Smooth muscle cell (in vitro differentiated cells): Measurements from ENCODE around the gene PRDM16. TPM values are rescaled to one million over a fixed set of nuclear protein-coding genes. Genes with fewer than 3 reads are reported as not detected.
"Not testable (repeated sequence)": the region's sequence is repeated elsewhere in the genome, so short reads cannot be mapped to it uniquely, and the experiment has no call there.

Experiments
- DNase-seq: peaks from one replicate; lab custom pipeline; 2025; ENCODE audit not compliant: unreplicated experiment; lab: John Stamatoyannopoulos, UW
- H2AFZ ChIP-seq: fragments of 200-600 bp; sonication (generic); 2 replicates; pipeline ENCODE4 v1.6.0; 2016; ENCODE audit warnings: antibody characterized with exemption, low read depth, mild to moderate bottlenecking
- H3F3A ChIP-seq: fragments of 200-600 bp; sonication (generic); 2 replicates; pipeline ENCODE4 v1.6.0; 2017; ENCODE audit warnings: antibody characterized with exemption, low read depth
- H3K27ac ChIP-seq: fragments of 200-600 bp; sonication (generic); 2 replicates; pipeline ENCODE4 v1.5.1; 2016; ENCODE audit warnings: low read depth, mild to moderate bottlenecking
- H3K27me3 ChIP-seq: fragments of 200-600 bp; sonication (generic); 2 replicates; pipeline ENCODE4 v1.6.1; 2016; ENCODE audit warnings: low read depth, mild to moderate bottlenecking
- H3K36me3 ChIP-seq: fragments of 200-600 bp; sonication (generic); 2 replicates; pipeline ENCODE4 v1.5.1; 2016; ENCODE audit warnings: low read depth
- H3K4me1 ChIP-seq: fragments of 200-600 bp; sonication (generic); 2 replicates; pipeline ENCODE4 v1.5.1; 2016; ENCODE audit warnings: low read depth
- H3K4me2 ChIP-seq: fragments of 200-600 bp; sonication (generic); 2 replicates; pipeline ENCODE4 v1.6.0; 2016; ENCODE audit warnings: mild to moderate bottlenecking
- H3K4me3 ChIP-seq: fragments of 200-600 bp; sonication (generic); 2 replicates; pipeline ENCODE4 v1.5.1; 2016; ENCODE audit warnings: mild to moderate bottlenecking
- H3K79me2 ChIP-seq: fragments of 200-600 bp; sonication (generic); 2 replicates; pipeline ENCODE4 v1.6.0; 2016; ENCODE audit warnings: low read depth, mild to moderate bottlenecking
- H3K9ac ChIP-seq: fragments of 200-600 bp; sonication (generic); 2 replicates; pipeline ENCODE4 v1.6.0; 2016; ENCODE audit warnings: low read depth
- H3K9me3 ChIP-seq: fragments of 200-600 bp; sonication (generic); replicated peaks from 2 replicates; pipeline ENCODE4 v1.5.1; 2016; ENCODE audit warnings: low read depth
- H4K20me1 ChIP-seq: fragments of 200-600 bp; sonication (generic); 2 replicates; pipeline ENCODE4 v1.6.0; 2016; ENCODE audit warnings: low read depth
- WGBS: methylation state at CpG from one replicate; pipeline ENCODE4 v1.1.7; 2016; ENCODE audit warnings: low lambda C conversion rate; 5-methylcytosine and 5-hydroxymethylcytosine counted together
- polyA plus RNA-seq: library from polyadenylated mRNA; unstranded; fragments of >200 nt; fragmentation: Nextera tagmentation; extraction: Ambion mirVana; gene quantifications from 2 replicates; pipeline ENCODE4 v1.2.1, GENCODE V29; 2016
- total RNA-seq: library from RNA; depleted of rRNA; stranded (reverse); fragments of >200 nt; gene quantifications from 2 replicates; pipeline ENCODE4 v1.2.3, GENCODE V29; 2014
- TF ChIP-seq, protein P1 (sequence below): fragments of 200-600 bp; sonication (generic); IDR thresholded peaks from 2 replicates; pipeline ENCODE4 v1.5.1; 2017; ENCODE audit warnings: borderline replicate concordance, mild to moderate bottlenecking, antibody characterized with exemption; ENCODE audit not compliant: insufficient read depth, poor library complexity, severe bottlenecking

The PRDM16 gene
- total and polyA plus RNA-seq, 2 experiments from 2014 or later: 0.72 to 1.3 TPM

GRCh38 chr1:3161176-3161840 lies 92.3 kb downstream of the PRDM16 start:
- Histone ChIP-seq H3K27me3 (no peaks in the 10 kb centered on the region), H3K4me2 (no peak overlapping the region)
- 91% methylated on average over 30 of the region's 30 CpGs for WGBS

DNA sequence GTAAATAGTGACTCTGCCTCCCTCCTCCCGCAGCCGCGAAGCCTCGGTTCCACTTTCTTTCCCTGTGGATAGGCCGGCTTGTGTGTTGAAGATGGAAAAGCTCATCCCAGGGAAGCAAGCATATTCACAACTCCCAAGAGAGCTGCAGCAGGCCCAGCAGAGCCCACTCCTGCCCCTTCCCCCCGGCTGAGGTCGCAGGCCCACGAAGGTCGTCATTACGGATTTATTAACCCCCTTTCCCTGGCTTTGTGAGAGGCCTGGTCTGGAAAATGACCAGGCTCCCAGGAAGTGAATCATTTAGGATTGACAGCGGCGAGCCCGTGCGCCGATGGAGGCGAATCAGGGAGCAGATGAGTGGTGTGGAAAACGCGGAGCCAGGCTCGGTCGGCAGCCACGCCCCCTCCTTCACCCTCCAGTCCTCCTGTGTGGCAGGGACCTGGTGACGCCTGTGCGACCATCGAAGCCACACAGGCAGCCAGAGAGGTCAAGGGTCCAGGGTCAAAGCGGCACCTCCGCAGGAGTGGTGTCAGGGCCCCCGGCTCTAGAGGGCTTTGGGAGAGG lies 93.4 kb downstream of the PRDM16 start:
- peak overlapping the region; percentile 26 for H3K4me2 ChIP-seq
- H3K9ac ChIP-seq: no peak overlapping the region
- no peaks in the 10 kb centered on the region for H3K27me3 ChIP-seq
- no peak overlapping the region for H3K4me3 ChIP-seq
- no peaks in the 10 kb centered on the region for H3F3A ChIP-seq
- no peaks in the 10 kb centered on the region for H3K4me1 ChIP-seq
- H2AFZ ChIP-seq: no peak overlapping the region
- no peaks in the 10 kb centered on the region for H3K79me2 ChIP-seq
- TF ChIP-seq, protein P1, sequence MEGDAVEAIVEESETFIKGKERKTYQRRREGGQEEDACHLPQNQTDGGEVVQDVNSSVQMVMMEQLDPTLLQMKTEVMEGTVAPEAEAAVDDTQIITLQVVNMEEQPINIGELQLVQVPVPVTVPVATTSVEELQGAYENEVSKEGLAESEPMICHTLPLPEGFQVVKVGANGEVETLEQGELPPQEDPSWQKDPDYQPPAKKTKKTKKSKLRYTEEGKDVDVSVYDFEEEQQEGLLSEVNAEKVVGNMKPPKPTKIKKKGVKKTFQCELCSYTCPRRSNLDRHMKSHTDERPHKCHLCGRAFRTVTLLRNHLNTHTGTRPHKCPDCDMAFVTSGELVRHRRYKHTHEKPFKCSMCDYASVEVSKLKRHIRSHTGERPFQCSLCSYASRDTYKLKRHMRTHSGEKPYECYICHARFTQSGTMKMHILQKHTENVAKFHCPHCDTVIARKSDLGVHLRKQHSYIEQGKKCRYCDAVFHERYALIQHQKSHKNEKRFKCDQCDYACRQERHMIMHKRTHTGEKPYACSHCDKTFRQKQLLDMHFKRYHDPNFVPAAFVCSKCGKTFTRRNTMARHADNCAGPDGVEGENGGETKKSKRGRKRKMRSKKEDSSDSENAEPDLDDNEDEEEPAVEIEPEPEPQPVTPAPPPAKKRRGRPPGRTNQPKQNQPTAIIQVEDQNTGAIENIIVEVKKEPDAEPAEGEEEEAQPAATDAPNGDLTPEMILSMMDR: no peak
- 66% methylated on average over 27 of the region's 27 CpGs for WGBS
- no peak overlapping the region for H3K27ac ChIP-seq
- no peaks in the 10 kb centered on the region for H4K20me1 ChIP-seq
- DNase-seq: no peak
- no peaks in the 10 kb centered on the region for H3K9me3 ChIP-seq
- no peaks in the 10 kb centered on the region for H3K36me3 ChIP-seq

More at GRCh38 chr1:3161176-3161840, 92.3 kb downstream of the PRDM16 start:
- DNase-seq: no peak
- H2AFZ ChIP-seq: no peak overlapping the region
- no peaks in the 10 kb centered on the region for H3K79me2 ChIP-seq
- no peaks in the 10 kb centered on the region for H3K9me3 ChIP-seq
- no peak overlapping the region for H3K27ac ChIP-seq
- no peaks in the 10 kb centered on the region for H3K36me3 ChIP-seq
- no peaks in the 10 kb centered on the region for H3K4me1 ChIP-seq
- TF ChIP-seq, protein P1: no peak
- H3F3A ChIP-seq: no peaks in the 10 kb centered on the region
- H3K4me3 ChIP-seq: no peak overlapping the region
- no peak overlapping the region for H3K9ac ChIP-seq
- no peaks in the 10 kb centered on the region for H4K20me1 ChIP-seq

GRCh38 chr1:3163356-3163755 lies 94.4 kb downstream of the PRDM16 start:
- H3K27ac ChIP-seq: no peak overlapping the region
- no peaks in the 10 kb centered on the region for H3K4me1 ChIP-seq
- no peak overlapping the region for H3K9ac ChIP-seq
- H3K36me3 ChIP-seq: no peaks in the 10 kb centered on the region
- no peak overlapping the region for H2AFZ ChIP-seq
- no peak for DNase-seq
- no peak overlapping the region for H3K4me2 ChIP-seq
- H3K9me3 ChIP-seq: no peaks in the 10 kb centered on the region
- no peaks in the 10 kb centered on the region for H3K27me3 ChIP-seq
- H3K79me2 ChIP-seq: no peaks in the 10 kb centered on the region
- H3F3A ChIP-seq: no peaks in the 10 kb centered on the region
- TF ChIP-seq, protein P1: no peak
- H4K20me1 ChIP-seq: no peaks in the 10 kb centered on the region
- H3K4me3 ChIP-seq: no peak overlapping the region
- 79% methylated on average over 15 of the region's 15 CpGs for WGBS

- no peaks in the 10 kb centered on the region for H3K79me2 ChIP-seq
- no peak overlapping the region for H3K4me3 ChIP-seq
- no peaks in the 10 kb centered on the region for H3K27me3 ChIP-seq
- H3K4me2 ChIP-seq: no peak overlapping the region
- TF ChIP-seq, protein P1: no peak
- H2AFZ ChIP-seq: no peak overlapping the region
- no peaks in the 10 kb centered on the region for H3K36me3 ChIP-seq
- 94% methylated on average over 17 of the region's 21 CpGs for WGBS
- H4K20me1 ChIP-seq: no peaks in the 10 kb centered on the region
- no peak overlapping the region for H3K27ac ChIP-seq
- H3K9ac ChIP-seq: no peak overlapping the region
- H3F3A ChIP-seq: no peaks in the 10 kb centered on the region
- peaks cover 9% of the 10 kb centered on the region for H3K4me1 ChIP-seq
- no peaks in the 10 kb centered on the region for H3K9me3 ChIP-seq
- DNase-seq: no peak
Observed at GRCh38 chr1:3164671-3165070, 95.7 kb downstream of the PRDM16 start.

DNA sequence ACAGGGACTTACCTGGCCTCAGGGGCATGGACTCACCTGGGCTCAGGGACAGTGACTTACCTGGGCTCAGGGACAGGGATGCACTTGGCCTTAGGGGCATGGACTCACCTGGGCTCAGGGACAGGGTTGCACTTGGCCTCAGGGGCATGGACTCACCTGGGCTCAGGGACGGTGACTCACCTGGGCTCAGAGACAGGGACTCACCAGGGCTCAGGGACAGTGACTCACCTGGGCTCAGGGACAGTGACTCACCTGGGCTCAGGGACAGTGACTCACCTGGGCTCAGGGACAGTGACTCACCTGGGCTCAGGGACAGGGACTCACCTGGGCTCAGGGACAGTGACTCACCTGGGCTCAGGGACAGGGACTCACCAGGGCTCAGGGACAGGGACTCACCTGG lies 96.2 kb downstream of the PRDM16 start:
- H2AFZ ChIP-seq, H3K36me3 ChIP-seq, H3K27ac ChIP-seq, H3K4me3 ChIP-seq, H3K4me2 ChIP-seq, H3K9ac ChIP-seq, H3F3A ChIP-seq, DNase-seq, H3K27me3 ChIP-seq, H4K20me1 ChIP-seq, H3K9me3 ChIP-seq, H3K79me2 ChIP-seq: not testable (repeated sequence)
- H3K4me1 ChIP-seq: peaks cover 14% of the 10 kb centered on the region
- 100% methylated on average over 1 of the region's 1 CpG for WGBS
